ENCODE measurements around the gene UBALD1.

UBALD1 gene

DNA sequence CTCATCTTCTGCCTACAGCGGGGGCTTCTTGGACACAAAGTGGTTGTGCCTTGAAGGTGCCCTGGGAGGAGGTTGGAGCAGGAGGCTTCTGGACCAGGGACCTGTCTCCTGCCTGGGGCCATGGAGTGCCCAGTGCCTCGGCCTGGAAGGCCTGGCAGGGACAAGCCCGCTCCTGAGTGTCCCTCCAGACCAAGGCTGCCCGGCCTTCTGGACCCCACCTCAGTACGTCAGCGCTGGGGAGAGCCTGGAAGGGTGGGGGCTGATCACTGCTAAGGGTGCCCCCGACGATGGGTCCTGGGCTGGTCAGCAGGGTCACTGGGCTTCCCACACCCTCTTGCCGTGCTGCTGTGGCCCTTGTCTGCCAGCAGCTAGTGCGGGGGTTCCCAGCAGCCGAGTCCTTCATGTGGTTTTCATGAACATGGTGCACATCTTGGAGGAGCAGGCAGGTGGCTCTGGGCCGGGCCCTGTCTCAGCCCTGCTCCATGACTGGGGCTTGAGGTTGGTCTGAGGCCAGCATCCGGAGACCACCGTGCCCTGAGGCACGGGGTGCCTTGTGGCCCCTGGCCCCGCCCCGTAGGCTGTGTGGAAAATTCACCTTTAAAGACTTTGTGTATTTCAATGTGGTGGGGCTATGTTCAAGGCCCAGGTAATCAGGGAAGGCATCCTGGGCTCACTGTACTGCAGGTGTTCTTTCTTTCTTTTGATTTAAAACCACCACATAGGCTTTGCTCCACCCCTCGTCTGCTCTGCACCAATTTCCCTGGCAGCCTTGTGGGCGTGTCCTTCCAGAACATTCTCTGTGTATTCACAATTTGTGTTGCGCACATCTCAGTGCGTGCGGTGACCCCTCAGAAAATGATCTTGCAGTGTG is 32.3 kb upstream of the UBALD1 start:
- DNase-seq (ENCODE audit: low spot score) = no peak

GRCh38 chr16:4641895-4642294 is 27.2 kb upstream of the UBALD1 start:
- no peak for DNase-seq (ENCODE audit: low spot score)

DNA sequence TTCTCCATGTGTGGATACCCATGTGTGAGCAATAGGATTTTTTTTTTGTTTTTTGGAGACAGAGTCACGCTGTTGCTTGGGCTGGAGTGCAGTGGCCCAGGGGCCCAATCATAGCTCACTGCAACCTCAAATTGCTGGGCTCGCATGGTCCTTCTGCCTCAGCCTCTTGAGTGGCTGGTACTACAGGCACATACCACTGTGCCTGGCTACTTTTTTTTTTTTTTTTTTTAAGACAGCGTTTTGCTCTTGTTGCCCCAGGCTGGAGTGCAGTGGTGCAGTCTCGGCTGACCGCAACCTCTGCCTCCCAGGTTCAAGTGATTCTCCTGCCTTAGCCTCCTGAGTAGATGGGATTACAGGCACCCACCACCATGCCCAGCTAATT is 26.6 kb upstream of the UBALD1 start:
- no peak for DNase-seq (ENCODE audit: low spot score)

DNA sequence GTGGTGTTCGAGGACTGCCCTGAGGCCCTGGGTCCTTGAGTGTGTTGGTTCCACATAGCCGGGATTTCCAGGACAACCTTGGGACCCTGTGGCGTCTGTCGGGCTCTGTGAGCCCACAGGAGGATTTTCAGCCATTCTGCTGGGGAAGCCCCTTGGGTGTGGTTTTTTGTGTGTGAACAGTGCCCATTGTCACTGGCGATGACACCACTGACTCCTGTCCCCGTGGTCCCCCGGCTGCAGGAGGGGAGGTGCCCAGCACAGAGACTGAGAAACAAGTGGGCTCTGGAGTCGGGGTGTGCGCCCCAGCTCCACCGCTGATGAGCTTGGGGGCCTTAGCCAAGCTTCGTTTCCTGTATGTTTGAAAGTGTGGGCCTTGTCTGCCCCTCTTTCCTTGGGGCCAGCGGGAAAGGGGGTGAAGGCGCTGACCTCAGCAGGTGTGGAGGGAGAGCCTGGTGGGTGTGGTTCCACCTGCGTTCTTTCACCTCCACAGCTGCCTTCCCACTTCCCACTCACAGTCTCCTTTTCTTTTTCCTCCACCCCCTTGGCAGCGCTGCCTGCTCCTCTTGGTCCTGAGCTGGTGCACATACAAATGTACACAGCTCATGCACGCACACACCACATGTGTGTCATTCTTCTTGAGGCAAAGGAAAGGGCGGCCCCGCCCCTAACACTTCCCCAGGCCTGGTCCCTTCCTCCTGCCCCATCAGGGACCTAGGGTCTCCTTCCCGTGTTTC is 26.1 kb upstream of the UBALD1 start:
- DNase-seq (ENCODE audit: low spot score) = no peak

DNA sequence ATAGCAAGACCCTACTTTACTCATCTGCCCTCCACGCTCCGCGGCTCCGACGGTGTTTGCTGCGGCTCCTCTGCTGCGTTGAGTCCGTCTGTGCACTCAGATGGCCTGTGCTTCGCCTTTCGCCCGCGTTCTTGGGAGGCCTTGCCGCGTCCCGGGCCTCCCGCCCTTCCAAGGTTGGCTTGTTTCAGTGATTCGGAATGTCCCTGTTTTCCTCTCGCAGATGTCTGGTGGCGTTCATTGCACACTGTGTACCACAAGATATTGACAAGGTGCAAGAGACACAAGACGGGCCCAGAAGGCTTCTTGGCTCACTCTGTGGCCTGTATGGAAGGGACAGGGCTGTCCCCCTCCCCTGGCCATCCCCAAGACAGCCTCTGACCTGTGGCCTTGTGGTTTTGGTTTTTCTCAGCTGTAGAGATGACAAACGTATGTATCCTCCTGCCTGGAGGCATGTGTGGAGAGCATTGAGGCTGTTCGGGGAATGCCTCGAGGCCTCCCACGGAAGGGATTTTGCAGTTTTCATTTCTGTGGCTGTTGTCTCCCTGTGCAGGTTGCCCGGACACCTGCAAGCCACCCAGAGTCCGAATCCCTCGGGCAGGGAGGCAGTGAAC is 25.3 kb upstream of the UBALD1 start:
- DNase-seq (ENCODE audit: low spot score) = no peak

DNA sequence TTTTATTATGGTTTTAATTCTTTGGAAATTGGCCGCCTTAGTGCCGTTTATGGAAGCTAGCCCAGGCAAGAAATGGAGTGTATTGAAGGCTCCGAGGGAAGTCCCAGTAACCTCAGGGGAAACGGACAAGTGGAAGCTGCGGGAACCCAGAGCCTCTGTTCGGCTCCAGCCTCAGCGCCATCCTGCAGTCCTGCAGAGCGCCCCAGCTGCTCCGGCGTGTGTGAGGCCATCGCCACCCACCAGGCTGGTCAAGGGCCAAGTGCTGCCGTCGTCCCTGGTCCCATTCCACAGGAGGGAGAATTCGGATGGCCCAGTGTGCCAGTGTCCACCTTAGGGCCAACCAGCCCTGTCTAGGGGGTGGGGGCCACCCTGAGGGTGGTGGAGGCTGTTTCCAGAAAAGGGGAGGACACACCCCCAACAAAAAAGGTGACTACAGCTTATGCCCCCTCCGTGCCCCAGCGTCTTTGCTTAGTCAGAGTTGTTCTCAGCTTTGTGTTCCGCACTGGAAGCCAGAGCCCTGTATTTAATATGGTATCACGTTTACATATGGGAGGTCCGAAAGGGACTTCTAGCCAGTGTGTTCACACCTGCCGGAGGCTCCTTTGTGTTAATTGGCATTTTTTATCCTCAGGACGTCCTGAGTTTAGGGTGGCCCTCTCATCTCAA is 22.9 kb upstream of the UBALD1 start:
- no peak for DNase-seq (ENCODE audit: low spot score)

DNA sequence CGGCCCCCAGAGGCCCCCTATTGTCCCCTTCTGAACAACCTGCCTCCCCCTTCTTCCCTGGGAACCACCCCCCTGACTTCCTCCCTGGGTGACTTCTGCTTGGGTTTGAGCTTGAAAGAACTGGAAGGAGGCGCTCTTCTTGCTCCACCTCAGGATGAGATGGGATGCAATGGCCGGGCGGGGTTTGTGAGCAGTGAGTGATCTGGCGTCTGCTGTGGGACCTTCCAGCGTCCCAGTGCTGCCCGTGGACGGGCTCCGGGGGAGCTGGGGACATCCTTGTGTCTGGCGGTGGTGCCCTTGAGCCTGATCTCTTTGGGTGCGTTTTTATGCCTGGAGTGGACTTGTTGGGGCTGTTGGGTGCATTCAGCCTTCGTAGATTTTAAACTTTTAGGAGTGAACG is 21.5 kb upstream of the UBALD1 start:
- DNase-seq (ENCODE audit: low spot score) = no peak

DNA sequence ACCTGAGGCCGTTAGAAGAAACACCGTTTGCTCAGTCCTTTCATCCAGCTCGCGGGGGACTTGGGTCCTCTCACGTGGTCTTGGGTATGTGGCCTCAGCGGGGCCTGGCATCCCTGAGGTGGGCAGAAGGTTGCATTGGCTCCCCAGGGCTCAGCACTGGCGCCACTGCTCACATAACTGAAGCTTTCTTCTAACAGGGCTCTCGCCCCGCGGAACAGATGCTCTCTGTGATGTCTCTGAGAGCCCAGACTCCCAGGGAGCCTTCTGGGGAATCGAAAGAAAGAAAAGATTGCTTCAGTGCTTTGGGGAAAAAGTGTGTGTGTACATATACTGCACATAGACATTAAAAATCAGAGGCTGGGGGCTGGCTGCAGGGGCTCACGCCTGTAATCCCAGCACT is 20.1 kb upstream of the UBALD1 start:
- no peak for DNase-seq (ENCODE audit: low spot score)

DNA sequence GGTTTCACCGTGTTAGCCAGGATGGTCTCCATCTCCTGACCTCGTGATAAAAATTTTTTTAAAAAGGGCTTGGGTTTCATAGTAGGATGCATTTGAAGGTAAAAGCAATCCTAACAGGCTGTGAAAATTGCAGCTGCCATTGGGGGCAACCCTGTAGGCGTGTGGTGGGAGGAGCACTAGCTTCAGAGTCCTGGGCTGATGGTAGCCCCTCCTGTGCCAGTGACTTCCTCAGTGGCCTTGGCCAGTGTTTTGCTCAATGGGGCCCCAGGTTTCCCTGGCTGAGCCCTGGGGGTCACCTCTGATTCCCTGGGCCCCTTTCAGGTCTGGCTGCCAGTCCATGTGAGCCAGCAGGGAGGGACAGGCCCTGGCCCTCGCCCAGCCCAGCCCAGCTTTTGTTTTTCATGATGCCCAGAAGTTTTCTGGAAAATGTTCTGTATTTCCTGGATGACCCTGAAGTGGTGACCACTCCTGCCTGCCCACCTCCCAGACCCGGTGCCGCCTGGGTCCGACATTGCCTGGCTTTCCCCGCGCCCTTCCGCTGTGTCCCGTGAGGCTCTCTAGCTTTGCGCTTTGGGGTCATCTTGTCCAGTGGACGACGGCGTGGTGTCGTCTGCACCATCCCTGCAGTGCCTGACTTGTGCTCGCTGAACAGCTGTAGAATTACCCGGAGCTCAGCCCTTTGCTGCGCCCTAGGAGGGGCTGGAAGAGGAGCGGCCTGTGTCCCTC is 19.4 kb upstream of the UBALD1 start:
- DNase-seq (ENCODE audit: low spot score) = no peak

DNA sequence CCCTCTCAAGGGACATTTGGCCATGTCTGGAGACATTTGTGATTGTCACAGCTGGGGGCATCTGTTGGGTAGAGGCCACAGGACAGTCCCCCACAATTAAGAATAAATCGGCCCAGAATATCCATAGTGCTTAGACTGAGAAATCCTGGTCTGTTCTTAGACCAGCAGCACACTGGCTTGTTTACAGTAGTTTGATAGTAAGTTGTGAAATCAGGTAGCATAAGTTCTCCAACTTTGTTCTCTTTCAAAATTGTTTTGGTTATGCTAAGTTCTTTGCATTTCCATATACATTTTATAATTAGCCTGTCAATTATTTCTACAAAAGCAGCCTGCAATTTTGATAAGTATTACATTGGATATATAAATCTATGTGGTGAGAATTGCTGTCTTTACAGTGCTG is 16.8 kb upstream of the UBALD1 start:
- no peak for DNase-seq (ENCODE audit: low spot score)

DNA sequence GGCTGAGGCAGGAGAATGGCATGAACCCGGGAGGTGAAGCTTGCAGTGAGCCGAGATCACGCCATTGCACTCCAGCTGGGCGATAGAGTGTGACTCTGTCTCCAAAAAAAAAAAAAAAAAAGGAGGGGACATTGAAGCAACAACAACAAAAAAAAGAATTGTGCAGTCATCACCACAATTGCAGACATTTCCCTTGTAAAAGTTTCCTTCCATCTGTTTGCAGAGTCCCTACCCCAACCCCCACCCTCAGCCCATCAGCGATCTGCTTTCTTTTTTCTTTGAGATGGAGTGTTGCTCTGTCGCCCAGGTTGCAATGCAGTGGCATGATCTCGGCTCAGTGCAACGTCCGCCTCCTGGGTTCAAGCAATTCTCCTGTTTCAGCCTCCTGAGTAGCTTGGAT is 13.6 kb upstream of the UBALD1 start:
- no peak for DNase-seq (ENCODE audit: low spot score)

GRCh38 chr16:4626396-4626795 is 11.7 kb upstream of the UBALD1 start:
- DNase-seq (ENCODE audit: low spot score) = no peak

- no peak for DNase-seq (ENCODE audit: low spot score)
Measured at GRCh38 chr16:4625560-4626159, 11.0 kb upstream of the UBALD1 start.

DNA sequence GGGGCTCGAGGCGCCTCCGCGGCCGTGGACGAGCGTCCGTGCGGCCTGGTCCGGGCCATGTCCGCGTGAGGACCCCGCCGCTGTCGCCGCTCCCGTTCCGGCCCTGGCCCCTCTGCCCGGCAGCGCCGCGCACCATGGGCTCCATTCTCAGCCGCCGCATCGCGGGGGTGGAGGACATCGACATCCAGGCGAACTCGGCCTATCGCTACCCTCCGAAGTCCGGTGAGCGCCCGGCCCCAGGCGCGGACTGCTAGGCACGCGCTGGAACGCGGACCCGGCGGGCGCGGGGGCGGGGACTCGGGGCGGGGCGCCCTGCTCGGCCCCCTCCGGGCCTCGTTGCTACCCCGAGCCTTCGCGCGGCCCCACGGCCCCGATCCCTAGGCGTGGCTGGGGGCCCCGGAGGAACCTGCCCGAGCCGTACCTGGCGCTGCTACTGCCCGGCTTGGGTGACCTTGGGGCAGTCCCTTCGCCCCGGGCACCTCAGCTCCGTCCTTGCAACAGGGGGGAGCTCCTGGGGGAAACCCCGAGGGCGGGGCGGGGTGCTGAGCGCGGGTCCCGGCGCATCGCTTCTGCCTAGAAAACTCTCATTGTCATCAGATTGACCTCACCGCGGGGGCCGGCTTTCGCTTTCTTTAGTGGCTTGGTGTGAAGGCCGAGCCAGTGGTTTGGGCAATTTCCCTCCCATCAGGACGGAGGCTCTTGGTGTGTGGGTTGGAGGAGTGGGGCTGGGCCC is 10.3 kb upstream of the UBALD1 start:
- DNase-seq (ENCODE audit: low spot score) = peak; percentile 47

- peak; percentile 93 for DNase-seq (ENCODE audit: low spot score)
Measured at GRCh38 chr16:4624015-4624826, 9.5 kb upstream of the UBALD1 start, which contains the start of gene MGRN1. Gene MGRN1, plus strand, starts transcription at chr16:4624826. Its CDS starts 135 bp downstream, at chr16:4624961.

DNA sequence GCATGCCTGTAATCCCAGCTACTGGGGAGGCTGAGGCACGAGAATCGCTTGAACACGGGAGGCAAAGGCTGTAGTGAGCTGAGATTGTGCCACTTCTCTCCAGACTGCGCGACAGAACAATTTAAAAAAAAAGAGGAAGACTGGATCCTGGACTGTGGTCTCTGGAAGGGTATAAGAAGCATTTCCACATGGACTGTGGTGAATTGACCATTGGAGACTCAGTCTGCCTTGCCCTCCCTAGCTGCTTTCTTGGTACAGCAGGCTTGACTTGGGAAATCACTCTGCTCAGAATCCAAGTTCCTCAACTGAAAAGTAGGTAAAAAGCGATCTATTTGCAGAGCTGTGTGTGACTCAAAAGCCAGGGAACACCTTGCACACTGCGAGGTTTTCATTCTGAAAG is 8.9 kb upstream of the UBALD1 start:
- DNase-seq (ENCODE audit: low spot score) = no peak

- DNase-seq (ENCODE audit: low spot score) = no peak
Measured at GRCh38 chr16:4618645-4619418, 4.1 kb upstream of the UBALD1 start.

- no peak for DNase-seq (ENCODE audit: low spot score)
Measured at GRCh38 chr16:4617880-4618279, 3.2 kb upstream of the UBALD1 start.

Data from CD4-positive, alpha-beta T cell treated with Interleukin-6 at 100 ng/mL for 8 hours (primary cell).